Endothelial cell (in vitro differentiated cells): ENCODE measurements around the gene GRID1. TPM values are rescaled to one million over a fixed set of nuclear protein-coding genes. Genes with fewer than 3 reads are reported as not detected.

Experiments
- DNase-seq: peaks from one replicate; pipeline ENCODE4 v3.0.0; 2021; ENCODE audit warnings: low spot score
- H3K27ac Mint-ChIP-seq: one replicate; pipeline ENCODE4 v1.8.0; 2021; ENCODE audit warnings: mixed read lengths, inconsistent platforms; ENCODE audit not compliant: unreplicated experiment
- H3K27me3 Mint-ChIP-seq: one replicate; pipeline ENCODE4 v1.8.0; 2021; ENCODE audit warnings: mild to moderate bottlenecking, moderate library complexity, mixed read lengths, inconsistent platforms; ENCODE audit not compliant: unreplicated experiment
- H3K36me3 Mint-ChIP-seq: one replicate; pipeline ENCODE4 v1.8.0; 2021; ENCODE audit warnings: mild to moderate bottlenecking, low read depth, mixed read lengths, inconsistent platforms; ENCODE audit not compliant: unreplicated experiment
- H3K4me1 Mint-ChIP-seq: one replicate; pipeline ENCODE4 v1.8.0; 2021; ENCODE audit warnings: mild to moderate bottlenecking, mixed read lengths, inconsistent platforms; ENCODE audit not compliant: unreplicated experiment
- H3K4me3 Mint-ChIP-seq: one replicate; pipeline ENCODE4 v1.8.0; 2021; ENCODE audit warnings: mild to moderate bottlenecking, mixed read lengths, inconsistent platforms; ENCODE audit not compliant: unreplicated experiment
- H3K9me3 Mint-ChIP-seq: one replicate; pipeline ENCODE4 v1.8.0; 2021; ENCODE audit warnings: mixed read lengths, inconsistent platforms; ENCODE audit not compliant: unreplicated experiment
- total RNA-seq: library from RNA; stranded (reverse); fragmentation: NEBNext Ultra II Directional; extraction: Animal tissue kit (Norgen Biotek cat#: 25700); gene quantifications from one replicate; pipeline ENCODE4 v1.2.1, GENCODE V29; 2021; ENCODE audit not compliant: unreplicated experiment
- TF ChIP-seq, protein P1 (sequence below): fragments of 200-600 bp; sonication (generic); IDR thresholded peaks from one replicate; pipeline ENCODE4 v1.5.0; 2021; ENCODE audit warnings: antibody characterized with exemption; ENCODE audit not compliant: unreplicated experiment

Gene GRID1
- total RNA-seq, 1 donor from 2014 or later = 0.26 TPM

GRCh38 chr10:86325158-86325557 is 41.4 kb downstream of the GRID1 start:
- TF ChIP-seq, protein P1, sequence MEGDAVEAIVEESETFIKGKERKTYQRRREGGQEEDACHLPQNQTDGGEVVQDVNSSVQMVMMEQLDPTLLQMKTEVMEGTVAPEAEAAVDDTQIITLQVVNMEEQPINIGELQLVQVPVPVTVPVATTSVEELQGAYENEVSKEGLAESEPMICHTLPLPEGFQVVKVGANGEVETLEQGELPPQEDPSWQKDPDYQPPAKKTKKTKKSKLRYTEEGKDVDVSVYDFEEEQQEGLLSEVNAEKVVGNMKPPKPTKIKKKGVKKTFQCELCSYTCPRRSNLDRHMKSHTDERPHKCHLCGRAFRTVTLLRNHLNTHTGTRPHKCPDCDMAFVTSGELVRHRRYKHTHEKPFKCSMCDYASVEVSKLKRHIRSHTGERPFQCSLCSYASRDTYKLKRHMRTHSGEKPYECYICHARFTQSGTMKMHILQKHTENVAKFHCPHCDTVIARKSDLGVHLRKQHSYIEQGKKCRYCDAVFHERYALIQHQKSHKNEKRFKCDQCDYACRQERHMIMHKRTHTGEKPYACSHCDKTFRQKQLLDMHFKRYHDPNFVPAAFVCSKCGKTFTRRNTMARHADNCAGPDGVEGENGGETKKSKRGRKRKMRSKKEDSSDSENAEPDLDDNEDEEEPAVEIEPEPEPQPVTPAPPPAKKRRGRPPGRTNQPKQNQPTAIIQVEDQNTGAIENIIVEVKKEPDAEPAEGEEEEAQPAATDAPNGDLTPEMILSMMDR = no peak
- Mint-ChIP-seq H3K9me3 (no peaks in the 10 kb centered on the region), H3K4me3 (no peak overlapping the region), H3K36me3 (no peaks in the 10 kb centered on the region), H3K27me3 (peaks cover 1% of the 10 kb centered on the region), H3K4me1 (no peaks in the 10 kb centered on the region), H3K27ac (no peak overlapping the region)
- DNase-seq = no peak

DNA sequence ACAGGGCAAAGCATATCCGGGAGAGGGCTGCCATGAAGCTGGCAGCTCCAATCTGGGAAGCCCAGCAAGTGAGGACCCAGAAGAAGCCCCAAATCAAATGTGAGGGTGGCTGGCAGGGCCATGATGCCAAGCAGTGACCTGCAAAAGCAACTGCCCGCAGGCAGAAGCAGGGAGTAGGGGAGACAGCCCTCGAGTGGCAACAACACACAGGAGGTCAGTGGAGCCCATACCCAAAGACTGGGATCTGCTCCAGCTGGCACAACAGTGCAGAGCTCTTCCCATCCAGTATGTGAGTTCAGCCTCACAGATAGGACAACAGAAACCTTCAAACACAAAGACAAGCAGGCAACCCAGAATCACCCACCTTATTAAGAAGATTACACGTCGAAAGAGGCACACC is 45.0 kb downstream of the GRID1 start:
- Mint-ChIP-seq H3K4me3 (no peak overlapping the region), H3K27me3 (peaks cover 1% of the 10 kb centered on the region), H3K27ac (no peak overlapping the region), H3K9me3 (no peaks in the 10 kb centered on the region), H3K36me3 (no peaks in the 10 kb centered on the region), H3K4me1 (no peaks in the 10 kb centered on the region)
- no peak for DNase-seq
- TF ChIP-seq, protein P1 = no peak

GRCh38 chr10:86319676-86320075 is 46.9 kb downstream of the GRID1 start:
- DNase-seq = no peak
- H3K9me3 Mint-ChIP-seq = no peaks in the 10 kb centered on the region
- no peak overlapping the region for H3K27ac Mint-ChIP-seq

DNA sequence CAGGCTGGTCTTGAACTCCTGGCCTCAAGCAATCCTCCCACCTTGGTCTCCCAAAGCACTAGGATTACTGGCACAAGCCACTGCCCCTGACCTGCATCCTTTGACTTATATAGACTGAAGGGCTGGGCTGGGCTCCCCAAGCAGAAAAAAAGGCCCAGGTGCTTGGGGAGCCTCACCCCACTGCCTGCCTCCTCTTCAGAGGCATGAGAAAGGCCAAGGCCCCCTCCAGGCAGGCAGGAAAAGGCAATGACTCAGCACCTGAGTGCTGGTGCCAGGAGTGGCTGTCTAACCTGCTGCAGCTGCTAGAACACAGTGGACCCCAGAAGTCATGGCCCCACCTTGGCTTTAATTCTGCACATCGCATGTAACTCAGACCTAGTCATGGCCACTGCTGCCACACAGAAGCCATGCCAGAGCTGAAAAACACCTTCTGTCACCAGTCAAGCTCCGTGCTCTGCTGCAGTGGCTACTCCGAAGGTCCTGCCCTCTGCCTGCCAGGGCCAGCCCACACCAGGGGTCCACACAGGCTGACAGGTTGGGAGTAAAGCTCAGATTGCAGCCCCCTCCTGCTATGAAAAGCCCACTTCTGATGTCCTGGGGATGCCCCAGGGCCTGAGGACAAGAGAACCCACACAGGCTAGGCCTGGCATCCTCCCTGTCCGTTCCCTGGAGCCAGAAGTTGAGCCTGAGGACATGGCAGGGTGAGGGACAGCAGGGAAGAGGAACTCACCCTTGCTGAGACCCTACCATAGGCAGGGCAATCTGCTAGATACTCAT is 48.5 kb downstream of the GRID1 start:
- Mint-ChIP-seq H3K36me3 (no peaks in the 10 kb centered on the region), H3K27me3 (peaks cover 3% of the 10 kb centered on the region), H3K4me1 (no peaks in the 10 kb centered on the region), H3K9me3 (no peaks in the 10 kb centered on the region), H3K4me3 (no peak overlapping the region), H3K27ac (no peak overlapping the region)
- TF ChIP-seq, protein P1 = no peak
- no peak for DNase-seq

More at GRCh38 chr10:86319676-86320075, 46.9 kb downstream of the GRID1 start:
- H3K4me1 Mint-ChIP-seq = no peaks in the 10 kb centered on the region
- peaks cover 1% of the 10 kb centered on the region for H3K27me3 Mint-ChIP-seq
- TF ChIP-seq, protein P1 = no peak
- H3K36me3 Mint-ChIP-seq = no peaks in the 10 kb centered on the region
- H3K4me3 Mint-ChIP-seq = no peak overlapping the region

DNA sequence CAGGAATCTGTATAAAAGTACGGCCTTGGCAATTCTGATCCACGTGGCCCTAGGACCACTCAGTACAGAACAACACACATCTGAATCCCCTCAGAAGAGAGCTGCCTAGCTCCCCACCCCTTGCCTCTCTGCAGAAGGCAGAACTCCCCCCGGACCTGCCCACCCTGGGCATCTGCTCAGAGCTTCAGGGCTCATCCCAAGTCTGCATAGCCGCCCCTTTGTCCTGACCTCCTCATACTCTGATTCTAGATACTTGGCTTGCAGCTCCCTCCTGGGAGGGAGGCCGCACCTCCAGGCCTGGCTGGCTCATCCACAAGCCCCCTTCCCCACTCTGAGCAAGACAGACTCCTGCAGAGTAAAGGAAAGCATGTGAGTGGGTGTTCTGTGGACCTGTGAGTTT is 49.6 kb downstream of the GRID1 start:
- H3K27me3 Mint-ChIP-seq = peaks cover 3% of the 10 kb centered on the region

More for the DNA sequence above, 49.6 kb downstream of the GRID1 start:
- Mint-ChIP-seq H3K4me1 (no peaks in the 10 kb centered on the region), H3K36me3 (no peaks in the 10 kb centered on the region), H3K27ac (no peak overlapping the region), H3K9me3 (no peaks in the 10 kb centered on the region), H3K4me3 (no peak overlapping the region)
- TF ChIP-seq, protein P1 = no peak
- DNase-seq = no peak
